ENCODE measurements around the gene TACR1. TPM values are rescaled to one million over a fixed set of nuclear protein-coding genes. Genes with fewer than 3 reads are reported as not detected.

Gene TACR1
- total RNA-seq, 1 experiment from 2014 or later = not detected

GRCh38 chr2:75192496-75192895 lies 6.8 kb downstream of the TACR1 start:
- ChIA-PET CTCF (no interaction called here), POLR2A (ENCODE audit: low non-redundant PET) (no interaction called here)
- TF ChIP-seq, protein P1, sequence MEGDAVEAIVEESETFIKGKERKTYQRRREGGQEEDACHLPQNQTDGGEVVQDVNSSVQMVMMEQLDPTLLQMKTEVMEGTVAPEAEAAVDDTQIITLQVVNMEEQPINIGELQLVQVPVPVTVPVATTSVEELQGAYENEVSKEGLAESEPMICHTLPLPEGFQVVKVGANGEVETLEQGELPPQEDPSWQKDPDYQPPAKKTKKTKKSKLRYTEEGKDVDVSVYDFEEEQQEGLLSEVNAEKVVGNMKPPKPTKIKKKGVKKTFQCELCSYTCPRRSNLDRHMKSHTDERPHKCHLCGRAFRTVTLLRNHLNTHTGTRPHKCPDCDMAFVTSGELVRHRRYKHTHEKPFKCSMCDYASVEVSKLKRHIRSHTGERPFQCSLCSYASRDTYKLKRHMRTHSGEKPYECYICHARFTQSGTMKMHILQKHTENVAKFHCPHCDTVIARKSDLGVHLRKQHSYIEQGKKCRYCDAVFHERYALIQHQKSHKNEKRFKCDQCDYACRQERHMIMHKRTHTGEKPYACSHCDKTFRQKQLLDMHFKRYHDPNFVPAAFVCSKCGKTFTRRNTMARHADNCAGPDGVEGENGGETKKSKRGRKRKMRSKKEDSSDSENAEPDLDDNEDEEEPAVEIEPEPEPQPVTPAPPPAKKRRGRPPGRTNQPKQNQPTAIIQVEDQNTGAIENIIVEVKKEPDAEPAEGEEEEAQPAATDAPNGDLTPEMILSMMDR (conservative IDR thresholded peaks at IDR 0.05; ENCODE audit: low read depth, low read length) = no peak
- no peak for TF ChIP-seq EZH2 (IDR thresholded peaks at IDR 0.05; ENCODE audit: borderline replicate concordance, low read depth, low read length, poor library complexity, severe bottlenecking)
- Histone ChIP-seq H3K4me1 (ENCODE audit: insufficient read depth, low read length, poor library complexity, severe bottlenecking) (no peaks in the 10 kb centered on the region), H3K9me3 (ENCODE audit: low read depth, low read length, poor library complexity, severe bottlenecking) (no peaks in the 10 kb centered on the region), H3K4me3 (ENCODE audit: low read depth, low read length, poor library complexity, severe bottlenecking) (no peak overlapping the region), H3K27me3 (replicated peaks; ENCODE audit: insufficient read depth, low read depth, low read length, poor library complexity) (peaks cover 41% of the 10 kb centered on the region), H3K27ac (ENCODE audit: low read depth, low read length, poor library complexity, severe bottlenecking) (no peak overlapping the region), H3K36me3 (ENCODE audit: insufficient read depth, low read length, poor library complexity, severe bottlenecking) (no peaks in the 10 kb centered on the region)
- no peak for DNase-seq (ENCODE audit: low spot score)
- BruUV-seq (replicated peaks) = no TSS peak
- intact Hi-C loops (cut with micrococcal nuclease; ENCODE audit: unreplicated experiment) = no loop called here

- ChIA-PET CTCF (no interaction called here), POLR2A (ENCODE audit: low non-redundant PET) (no interaction called here)
- intact Hi-C loops (cut with micrococcal nuclease; ENCODE audit: unreplicated experiment) = no loop called here
- H3K9me3 ChIP-seq (ENCODE audit: low read depth, low read length, poor library complexity, severe bottlenecking) = no peaks in the 10 kb centered on the region
- H3K27me3 ChIP-seq (replicated peaks; ENCODE audit: insufficient read depth, low read depth, low read length, poor library complexity) = peaks cover 20% of the 10 kb centered on the region
- no peak overlapping the region for H3K27ac ChIP-seq (ENCODE audit: low read depth, low read length, poor library complexity, severe bottlenecking)
- DNase-seq (ENCODE audit: low spot score) = no peak
- H3K4me1 ChIP-seq (ENCODE audit: insufficient read depth, low read length, poor library complexity, severe bottlenecking) = no peaks in the 10 kb centered on the region
- TF ChIP-seq EZH2 (IDR thresholded peaks at IDR 0.05; ENCODE audit: borderline replicate concordance, low read depth, low read length, poor library complexity, severe bottlenecking) = no peak
- TF ChIP-seq, protein P1 (conservative IDR thresholded peaks at IDR 0.05; ENCODE audit: low read depth, low read length) = no peak
- H3K4me3 ChIP-seq (ENCODE audit: low read depth, low read length, poor library complexity, severe bottlenecking) = no peak overlapping the region
- no TSS peak for BruUV-seq (replicated peaks)
- H3K36me3 ChIP-seq (ENCODE audit: insufficient read depth, low read length, poor library complexity, severe bottlenecking) = no peaks in the 10 kb centered on the region
These were observed 8.9 kb downstream of the TACR1 start for GRCh38 chr2:75190271-75190990.

- ChIA-PET CTCF (no interaction called here), POLR2A (ENCODE audit: low non-redundant PET) (no interaction called here)
- Histone ChIP-seq H3K27me3 (replicated peaks; ENCODE audit: insufficient read depth, low read depth, low read length, poor library complexity) (no peaks in the 10 kb centered on the region), H3K4me1 (ENCODE audit: insufficient read depth, low read length, poor library complexity, severe bottlenecking) (no peaks in the 10 kb centered on the region), H3K4me3 (ENCODE audit: low read depth, low read length, poor library complexity, severe bottlenecking) (no peak overlapping the region), H3K36me3 (ENCODE audit: insufficient read depth, low read length, poor library complexity, severe bottlenecking) (no peaks in the 10 kb centered on the region), H3K27ac (ENCODE audit: low read depth, low read length, poor library complexity, severe bottlenecking) (no peak overlapping the region), H3K9me3 (ENCODE audit: low read depth, low read length, poor library complexity, severe bottlenecking) (no peaks in the 10 kb centered on the region)
- no peak for DNase-seq (ENCODE audit: low spot score)
- no TSS peak for BruUV-seq (replicated peaks)
- intact Hi-C loops (cut with micrococcal nuclease; ENCODE audit: unreplicated experiment) = no loop called here
- TF ChIP-seq, protein P1 (conservative IDR thresholded peaks at IDR 0.05; ENCODE audit: low read depth, low read length) = no peak
- no peak for TF ChIP-seq EZH2 (IDR thresholded peaks at IDR 0.05; ENCODE audit: borderline replicate concordance, low read depth, low read length, poor library complexity, severe bottlenecking)
These were observed 12.5 kb downstream of the TACR1 start for GRCh38 chr2:75186821-75187220.

All from A673 (cell line).